ENCODE measurements around the gene SLC1A2. TPM values are rescaled to one million over a fixed set of nuclear protein-coding genes. Genes with fewer than 3 reads are reported as not detected.

SLC1A2 gene
- total RNA-seq, 2 experiments from 2014 or later: not detected

DNA sequence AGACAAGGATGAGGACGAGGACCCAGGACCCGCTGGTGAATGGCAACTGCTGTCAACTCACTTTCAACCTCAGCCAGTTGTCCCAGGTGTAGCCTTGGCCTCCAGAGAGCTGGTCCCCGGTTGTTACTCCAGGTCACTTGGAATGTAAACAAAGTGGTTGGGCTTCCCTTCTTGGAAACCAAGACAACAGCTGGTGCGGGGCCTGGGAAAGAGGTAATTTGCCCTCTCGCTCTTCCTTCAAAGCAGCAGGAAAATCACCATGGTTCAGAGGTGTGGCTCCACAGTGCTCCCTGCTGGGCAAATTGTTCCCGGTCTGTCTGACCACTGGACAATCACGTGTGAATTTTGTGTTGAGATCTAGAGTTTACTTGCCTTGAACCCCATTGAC is 15.0 kb downstream of the SLC1A2 start:
- BruUV-seq (replicated peaks): no TSS peak
- POLR2A ChIA-PET: no interaction called here
- no peak overlapping the region for H3K4me2 ChIP-seq (ENCODE audit: low read length)
- H2AFZ ChIP-seq (ENCODE audit: low read length): no peak overlapping the region
- H3K36me3 ChIP-seq (ENCODE audit: insufficient read depth, low read length): no peaks in the 10 kb centered on the region
- CTCF ChIA-PET (ENCODE audit: unreplicated experiment): interaction anchor here (0.6 kb wide), 1 partner anchor 511 kb away, joined by 3 read pairs; no protein-coding TSS in a partner anchor
- intact Hi-C loops (cut with micrococcal nuclease; ENCODE audit: unreplicated experiment): no loop called here
- H3K27ac ChIP-seq (ENCODE audit: low read depth, low read length, poor library complexity, severe bottlenecking): no peak overlapping the region
- no peak for DNase-seq (ENCODE audit: low spot score)
- no peaks in the 10 kb centered on the region for H3K79me2 ChIP-seq (ENCODE audit: insufficient read depth, low read depth, low read length)
- H3K9me2 ChIP-seq (ENCODE audit: insufficient read depth, low read length): no peaks in the 10 kb centered on the region
- H4K20me1 ChIP-seq (ENCODE audit: insufficient read depth, low read length): no peaks in the 10 kb centered on the region
- TF ChIP-seq, protein P1, sequence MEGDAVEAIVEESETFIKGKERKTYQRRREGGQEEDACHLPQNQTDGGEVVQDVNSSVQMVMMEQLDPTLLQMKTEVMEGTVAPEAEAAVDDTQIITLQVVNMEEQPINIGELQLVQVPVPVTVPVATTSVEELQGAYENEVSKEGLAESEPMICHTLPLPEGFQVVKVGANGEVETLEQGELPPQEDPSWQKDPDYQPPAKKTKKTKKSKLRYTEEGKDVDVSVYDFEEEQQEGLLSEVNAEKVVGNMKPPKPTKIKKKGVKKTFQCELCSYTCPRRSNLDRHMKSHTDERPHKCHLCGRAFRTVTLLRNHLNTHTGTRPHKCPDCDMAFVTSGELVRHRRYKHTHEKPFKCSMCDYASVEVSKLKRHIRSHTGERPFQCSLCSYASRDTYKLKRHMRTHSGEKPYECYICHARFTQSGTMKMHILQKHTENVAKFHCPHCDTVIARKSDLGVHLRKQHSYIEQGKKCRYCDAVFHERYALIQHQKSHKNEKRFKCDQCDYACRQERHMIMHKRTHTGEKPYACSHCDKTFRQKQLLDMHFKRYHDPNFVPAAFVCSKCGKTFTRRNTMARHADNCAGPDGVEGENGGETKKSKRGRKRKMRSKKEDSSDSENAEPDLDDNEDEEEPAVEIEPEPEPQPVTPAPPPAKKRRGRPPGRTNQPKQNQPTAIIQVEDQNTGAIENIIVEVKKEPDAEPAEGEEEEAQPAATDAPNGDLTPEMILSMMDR (conservative IDR thresholded peaks at IDR 0.05; ENCODE audit: low read length): peak; percentile 62
- TF ChIP-seq EZH2phosphoT487 (IDR thresholded peaks at IDR 0.05; ENCODE audit: borderline replicate concordance, low read depth, low read length): no peak
- H3K4me3 ChIP-seq (ENCODE audit: low read depth, low read length, poor library complexity, severe bottlenecking): no peak overlapping the region
- H3K4me1 ChIP-seq (ENCODE audit: insufficient read depth, low read length, poor library complexity, severe bottlenecking): no peaks in the 10 kb centered on the region
- no peaks in the 10 kb centered on the region for H3K9me3 ChIP-seq (ENCODE audit: low read length)

DNA sequence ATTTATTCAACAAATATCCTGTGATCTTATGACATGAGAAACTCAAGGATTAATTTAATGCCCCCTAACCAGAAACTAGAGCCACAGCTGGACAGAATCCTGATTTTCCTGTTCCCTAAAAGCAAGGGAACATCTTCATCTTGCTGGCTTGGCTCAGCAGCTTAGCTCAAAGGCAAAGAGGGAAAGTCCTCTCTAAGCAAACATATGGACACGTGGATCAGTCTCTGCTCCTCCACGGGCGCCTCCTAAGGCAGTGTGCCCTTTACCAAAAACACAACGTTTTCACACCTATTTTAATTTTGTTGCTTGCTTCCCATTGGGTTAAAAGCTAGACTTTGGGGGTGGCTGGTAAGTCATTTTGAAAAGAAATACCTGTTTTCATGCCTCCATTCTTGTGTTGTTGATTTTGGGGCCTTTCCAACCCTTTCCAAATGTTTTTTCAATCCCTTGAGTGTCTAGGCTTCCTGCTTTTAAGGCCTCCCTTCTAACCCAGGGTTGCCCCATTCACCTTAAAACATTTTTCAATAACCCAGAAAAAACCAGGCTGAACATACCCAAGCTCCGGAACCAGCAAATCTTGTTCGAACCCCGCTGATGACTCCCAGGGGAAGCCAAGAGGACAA is 15.5 kb downstream of the SLC1A2 start:
- CTCF ChIA-PET (ENCODE audit: unreplicated experiment): no interaction called here
- H3K27ac ChIP-seq (ENCODE audit: low read depth, low read length, poor library complexity, severe bottlenecking): no peak overlapping the region
- no peaks in the 10 kb centered on the region for H3K9me3 ChIP-seq (ENCODE audit: low read length)
- no peaks in the 10 kb centered on the region for H3K79me2 ChIP-seq (ENCODE audit: insufficient read depth, low read depth, low read length)
- no peak for TF ChIP-seq EZH2phosphoT487 (IDR thresholded peaks at IDR 0.05; ENCODE audit: borderline replicate concordance, low read depth, low read length)
- no peak overlapping the region for H3K4me3 ChIP-seq (ENCODE audit: low read depth, low read length, poor library complexity, severe bottlenecking)
- POLR2A ChIA-PET: no interaction called here
- H2AFZ ChIP-seq (ENCODE audit: low read length): no peak overlapping the region
- no peaks in the 10 kb centered on the region for H3K9me2 ChIP-seq (ENCODE audit: insufficient read depth, low read length)
- no peaks in the 10 kb centered on the region for H4K20me1 ChIP-seq (ENCODE audit: insufficient read depth, low read length)
- no peaks in the 10 kb centered on the region for H3K36me3 ChIP-seq (ENCODE audit: insufficient read depth, low read length)
- no peaks in the 10 kb centered on the region for H3K4me1 ChIP-seq (ENCODE audit: insufficient read depth, low read length, poor library complexity, severe bottlenecking)
- H3K4me2 ChIP-seq (ENCODE audit: low read length): no peak overlapping the region
- no TSS peak for BruUV-seq (replicated peaks)
- DNase-seq (ENCODE audit: low spot score): no peak
- intact Hi-C loops (cut with micrococcal nuclease; ENCODE audit: unreplicated experiment): no loop called here

DNA sequence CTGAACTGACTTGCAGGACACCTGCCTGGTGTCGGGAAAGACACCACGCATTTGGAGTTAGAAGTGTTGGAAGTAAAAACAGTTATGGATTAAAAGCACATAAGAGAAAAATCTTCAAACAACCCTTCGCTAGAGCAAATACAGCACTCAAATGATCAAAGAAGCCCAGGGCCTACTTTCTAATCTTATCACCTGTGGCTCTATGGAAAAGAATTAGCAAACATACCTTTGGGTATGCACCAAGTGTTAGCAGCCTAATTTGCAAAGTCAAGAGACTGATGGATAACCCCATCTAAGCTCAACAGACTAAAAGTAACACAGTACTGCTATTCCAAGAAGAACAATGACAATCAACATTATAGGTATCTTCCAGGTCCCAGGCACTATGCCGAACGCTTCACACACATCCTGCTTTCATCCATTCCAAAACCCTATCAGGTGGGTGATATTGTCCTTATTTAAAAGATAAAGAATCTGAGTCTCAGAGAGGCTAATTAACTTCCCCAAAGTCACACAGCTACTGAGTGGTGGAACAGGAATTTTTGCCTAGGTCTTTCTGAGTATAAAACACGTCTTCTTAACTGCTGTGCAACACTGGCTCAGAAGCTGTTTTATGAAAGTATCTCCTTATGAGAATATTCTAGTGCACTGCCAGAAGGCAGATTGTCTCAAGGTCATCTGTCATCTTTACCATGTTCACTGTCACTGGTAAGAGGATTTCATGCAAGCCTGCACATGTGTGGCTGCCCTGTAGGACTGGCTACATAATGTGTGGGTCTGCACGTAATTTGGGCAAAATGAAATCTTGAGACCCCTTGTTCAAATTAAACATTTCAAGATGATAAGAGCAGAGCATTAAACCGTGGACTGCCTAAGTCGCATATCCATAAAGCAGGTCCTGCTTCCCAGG is 16.4 kb downstream of the SLC1A2 start:
- H3K36me3 ChIP-seq (ENCODE audit: insufficient read depth, low read length): no peaks in the 10 kb centered on the region
- no peak for TF ChIP-seq EZH2phosphoT487 (IDR thresholded peaks at IDR 0.05; ENCODE audit: borderline replicate concordance, low read depth, low read length)
- TF ChIP-seq, protein P1 (conservative IDR thresholded peaks at IDR 0.05; ENCODE audit: low read length): no peak
- no peaks in the 10 kb centered on the region for H3K9me3 ChIP-seq (ENCODE audit: low read length)
- no peaks in the 10 kb centered on the region for H3K79me2 ChIP-seq (ENCODE audit: insufficient read depth, low read depth, low read length)
- BruUV-seq (replicated peaks): no TSS peak
- no peaks in the 10 kb centered on the region for H3K9me2 ChIP-seq (ENCODE audit: insufficient read depth, low read length)
- ChIA-PET CTCF (ENCODE audit: unreplicated experiment) (no interaction called here), POLR2A (no interaction called here)
- H4K20me1 ChIP-seq (ENCODE audit: insufficient read depth, low read length): no peaks in the 10 kb centered on the region
- H2AFZ ChIP-seq (ENCODE audit: low read length): no peak overlapping the region
- intact Hi-C loops (cut with micrococcal nuclease; ENCODE audit: unreplicated experiment): no loop called here
- no peak for DNase-seq (ENCODE audit: low spot score)
- H3K4me3 ChIP-seq (ENCODE audit: low read depth, low read length, poor library complexity, severe bottlenecking): no peak overlapping the region
- H3K4me1 ChIP-seq (ENCODE audit: insufficient read depth, low read length, poor library complexity, severe bottlenecking): no peaks in the 10 kb centered on the region
- H3K27ac ChIP-seq (ENCODE audit: low read depth, low read length, poor library complexity, severe bottlenecking): no peak overlapping the region
- no peak overlapping the region for H3K4me2 ChIP-seq (ENCODE audit: low read length)
